ENCODE results near the gene CA5A. TPM values are rescaled to one million over a fixed set of nuclear protein-coding genes. Genes with fewer than 3 reads are reported as not detected.

Gene CA5A
- total and polyA plus RNA-seq, 9 of the 15 experiments (the other 6 are each of a cell fraction or from before 2014, with no cell fraction given), result not detected

- FAIRE-seq (no peak), DNase-seq (ENCODE audit: extremely low read depth in 1 of 4, low spot score in 3 of 4) (no peak), ATAC-seq (no peak)
- in situ Hi-C loops (cut with MboI) (no loop called here), intact Hi-C loops (cut with micrococcal nuclease) (no loop called here)
- no TSS peak for BruUV-seq (replicated peaks)
- no peak overlapping the region for H3K4me2 ChIP-seq (ENCODE audit: insufficient read depth, low read length)
- WGBS (ENCODE audit: insufficient coverage, low coverage, missing lambda C conversion rate), result 52% methylated on average over 4 of the region's 4 CpGs
- H2AFZ ChIP-seq (ENCODE audit: low read depth, low read length), result no peak overlapping the region
- POLR2A ChIA-PET, result no interaction called here
- no peak overlapping the region for H3K4me3 ChIP-seq
- peaks cover 0 to 20% of the 10 kb centered on the region in 2 experiments; a peak in 3 of 5 replicates for H3K27me3 ChIP-seq (ENCODE audit: control insufficient read depth in 2 of 2, insufficient read depth in 2 of 2, low read length in 2 of 2)
- no peak overlapping the region for H3K9ac ChIP-seq (ENCODE audit: insufficient read depth in 1 of 2, low read depth in 2 of 2, low read length in 2 of 2)
- no peaks in the 10 kb centered on the region for H3K36me3 ChIP-seq (ENCODE audit: control insufficient read depth, insufficient read depth, low read length)
- no peaks in the 10 kb centered on the region for H4K20me1 ChIP-seq (replicated peaks; ENCODE audit: control insufficient read depth, insufficient read depth, low read length)
- H3K27ac ChIP-seq (ENCODE audit: extremely low read depth, low read depth, low read length), result no peak overlapping the region
- no peaks in the 10 kb centered on the region; a peak in 1 of 5 replicates for H3K4me1 ChIP-seq (replicated peaks in 1 of 2; ENCODE audit: control insufficient read depth in 2 of 2, insufficient read depth in 2 of 2, low read length in 2 of 2)
- H3K9me3 ChIP-seq (replicated peaks; ENCODE audit: control insufficient read depth, insufficient read depth, low read depth, low read length), result no peaks in the 10 kb centered on the region
- CTCF ChIA-PET (ENCODE audit: low intra/inter-chr PET ratio), result no interaction called here
- no peaks in the 10 kb centered on the region for H3K79me2 ChIP-seq (ENCODE audit: control insufficient read depth, insufficient read depth, low read length)
- H3K9me1 ChIP-seq (ENCODE audit: control insufficient read depth, insufficient read depth, low read length), result no peaks in the 10 kb centered on the region
- TF ChIP-seq FOXP1 (CRISPR knock-in tag; IDR thresholded peaks at IDR 0.05) (peak; percentile 46; the same call in 1 of the 2 replicates), TAF1 (IDR thresholded peaks at IDR 0.05; ENCODE audit: control insufficient read depth, extremely low read depth, insufficient read depth, low read length, severe bottlenecking) (no peak), ZNF609 (CRISPR knock-in tag; IDR thresholded peaks at IDR 0.05; ENCODE audit: borderline replicate concordance) (no peak), BRD9 (IDR thresholded peaks at IDR 0.05; ENCODE audit: low read depth, partially characterized antibody) (no peak), ZNF24 (IDR thresholded peaks at IDR 0.05) (peak; percentile 100), SMARCA5 (IDR thresholded peaks at IDR 0.05) (peak; percentile 68; the same call in 1 of the 2 replicates), BCOR (IDR thresholded peaks at IDR 0.05) (peak; percentile 56; the same call in 1 of the 2 replicates), HDAC1 (IDR thresholded peaks at IDR 0.05) (0 out of 4 replicates have a peak, but pooled peaks of 1 of the 2 experiments have one; percentile 36), TRIM24 (IDR thresholded peaks at IDR 0.05) (peak in 1 of 2 experiments; percentile 38; a peak in 1 of 4 replicates), TCFL5 (CRISPR knock-in tag; conservative IDR thresholded peaks at IDR 0.05) (no peak), NFRKB (IDR thresholded peaks at IDR 0.05; ENCODE audit: low read depth) (peak; percentile 84; the same call in 1 of the 2 replicates), KDM1A (IDR thresholded peaks at IDR 0.05) (no peak), MCM2 (IDR thresholded peaks at IDR 0.05; ENCODE audit: low read depth) (no peak), EHMT2 (IDR thresholded peaks at IDR 0.05) (peak; percentile 38; the same call in 1 of the 2 replicates), TSC22D4 (tag; IDR thresholded peaks at IDR 0.05) (peak; percentile 99)
Observed at GRCh38 chr16:87938412-87938949, 2.2 kb upstream of the CA5A start.

All from K562 (cell line).